ENCODE data around the gene SPRYD4.

SPRYD4 gene

DNA sequence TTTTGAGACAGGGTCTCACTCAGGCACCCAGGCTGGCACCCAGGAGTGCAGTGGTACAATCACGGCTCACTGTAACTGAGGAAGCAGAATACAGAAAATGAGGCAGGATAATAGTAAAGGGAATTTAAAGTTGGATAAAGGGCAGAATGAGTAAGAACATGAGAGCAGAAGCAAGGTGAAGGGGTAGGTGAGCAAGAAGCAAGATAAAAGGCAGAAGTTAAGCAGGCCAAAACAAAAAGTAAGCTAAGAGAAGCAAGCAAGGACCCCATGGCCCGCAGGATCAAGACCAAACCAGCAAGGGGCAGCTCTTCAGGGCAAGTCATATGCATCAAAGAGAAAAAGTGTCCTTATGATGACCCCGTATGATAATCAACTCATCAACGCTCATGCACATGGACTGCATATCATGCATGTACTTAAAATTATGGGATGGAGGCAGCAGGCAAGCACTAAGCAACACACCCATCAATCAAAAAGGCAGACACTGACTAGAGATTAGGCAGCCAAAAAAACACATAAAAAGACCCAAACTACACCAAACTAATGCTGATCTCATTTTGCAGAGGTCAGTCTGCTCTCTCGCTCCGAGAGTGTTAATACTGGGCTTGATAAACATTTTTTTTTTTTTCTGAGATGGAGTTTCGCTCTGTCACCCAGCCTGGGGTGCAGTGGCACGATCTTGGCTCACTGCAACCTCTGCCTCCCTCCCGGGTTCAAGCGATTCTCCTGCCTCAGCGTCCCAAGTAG, 30.8 kb upstream of the SPRYD4 start:
- TF ChIP-seq ZFX (IDR thresholded peaks at IDR 0.05; ENCODE audit: borderline replicate concordance) = no peak
- TF ChIP-seq, protein P1, sequence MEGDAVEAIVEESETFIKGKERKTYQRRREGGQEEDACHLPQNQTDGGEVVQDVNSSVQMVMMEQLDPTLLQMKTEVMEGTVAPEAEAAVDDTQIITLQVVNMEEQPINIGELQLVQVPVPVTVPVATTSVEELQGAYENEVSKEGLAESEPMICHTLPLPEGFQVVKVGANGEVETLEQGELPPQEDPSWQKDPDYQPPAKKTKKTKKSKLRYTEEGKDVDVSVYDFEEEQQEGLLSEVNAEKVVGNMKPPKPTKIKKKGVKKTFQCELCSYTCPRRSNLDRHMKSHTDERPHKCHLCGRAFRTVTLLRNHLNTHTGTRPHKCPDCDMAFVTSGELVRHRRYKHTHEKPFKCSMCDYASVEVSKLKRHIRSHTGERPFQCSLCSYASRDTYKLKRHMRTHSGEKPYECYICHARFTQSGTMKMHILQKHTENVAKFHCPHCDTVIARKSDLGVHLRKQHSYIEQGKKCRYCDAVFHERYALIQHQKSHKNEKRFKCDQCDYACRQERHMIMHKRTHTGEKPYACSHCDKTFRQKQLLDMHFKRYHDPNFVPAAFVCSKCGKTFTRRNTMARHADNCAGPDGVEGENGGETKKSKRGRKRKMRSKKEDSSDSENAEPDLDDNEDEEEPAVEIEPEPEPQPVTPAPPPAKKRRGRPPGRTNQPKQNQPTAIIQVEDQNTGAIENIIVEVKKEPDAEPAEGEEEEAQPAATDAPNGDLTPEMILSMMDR (IDR thresholded peaks at IDR 0.05) = no peak
- no peak overlapping the region for H3K27ac ChIP-seq

DNA sequence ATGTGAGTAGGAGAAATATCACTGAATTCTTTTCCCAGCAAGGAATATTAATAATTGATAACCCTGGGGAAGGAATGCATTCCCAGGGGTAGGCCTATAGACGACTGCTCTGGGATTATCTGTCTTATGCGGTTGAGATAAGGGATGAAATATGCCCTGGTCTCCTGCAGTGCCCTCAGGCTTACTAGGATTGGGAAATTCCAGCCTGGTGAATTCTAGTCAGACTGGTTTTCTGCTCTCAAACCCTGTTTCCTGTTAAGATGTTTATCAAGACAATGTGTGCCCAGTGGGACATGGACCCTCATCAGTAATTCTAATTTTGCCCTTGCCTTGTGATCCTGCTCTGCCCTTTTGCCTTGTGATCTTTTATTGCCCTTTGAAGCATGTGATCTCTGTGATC, 25.2 kb upstream of the SPRYD4 start:
- H3K27ac ChIP-seq = peak overlapping the region; percentile 33

DNA sequence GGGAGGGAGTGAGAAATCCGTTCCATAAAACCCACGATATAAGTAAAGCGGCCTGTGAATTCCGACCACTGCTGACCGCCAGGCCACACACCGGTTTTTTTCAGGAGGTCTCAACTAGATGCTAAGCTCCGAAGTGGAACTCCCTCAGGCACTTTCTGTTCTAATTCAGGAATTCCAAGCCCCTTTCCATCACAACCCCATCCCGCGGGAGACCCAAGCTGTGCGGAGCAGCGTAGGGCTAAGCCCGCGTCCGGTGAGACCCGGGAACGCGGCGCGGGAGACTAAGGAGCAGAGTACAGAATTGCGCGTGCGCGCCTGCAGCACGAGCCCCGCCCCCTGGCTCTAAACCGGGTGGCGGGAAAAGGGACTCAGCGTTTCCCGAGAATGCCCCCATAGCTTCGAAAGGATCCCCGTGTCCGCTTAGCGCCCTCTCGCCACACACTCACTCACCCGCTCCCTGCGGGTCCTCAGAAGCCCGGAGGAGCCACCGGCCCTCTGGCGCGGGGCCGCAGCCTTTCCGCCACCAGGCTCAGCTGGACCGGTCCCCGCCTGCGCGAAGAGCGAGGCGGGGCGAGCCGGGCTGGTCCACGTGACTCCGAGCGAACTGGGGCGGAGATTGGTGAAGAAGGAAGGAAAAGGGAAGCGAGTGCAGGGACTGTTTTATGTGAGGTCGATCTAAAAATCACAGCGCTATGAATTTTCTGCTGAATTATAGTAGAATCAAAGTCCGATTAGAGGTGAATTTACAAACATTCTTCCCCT, 19.3 kb upstream of the SPRYD4 start, which contains the start of gene TIMELESS:
TSS of gene TIMELESS (minus strand) at position 567 of the 762 bp plus-strand sequence. CDS start 15,256 bp downstream, outside the sequence.
- TF ChIP-seq, protein P1 (IDR thresholded peaks at IDR 0.05) = peak; percentile 20
- TF ChIP-seq ZFX (IDR thresholded peaks at IDR 0.05; ENCODE audit: borderline replicate concordance) = no peak
- H3K27ac ChIP-seq = peak within 1 kb of the TSS; percentile 90

DNA sequence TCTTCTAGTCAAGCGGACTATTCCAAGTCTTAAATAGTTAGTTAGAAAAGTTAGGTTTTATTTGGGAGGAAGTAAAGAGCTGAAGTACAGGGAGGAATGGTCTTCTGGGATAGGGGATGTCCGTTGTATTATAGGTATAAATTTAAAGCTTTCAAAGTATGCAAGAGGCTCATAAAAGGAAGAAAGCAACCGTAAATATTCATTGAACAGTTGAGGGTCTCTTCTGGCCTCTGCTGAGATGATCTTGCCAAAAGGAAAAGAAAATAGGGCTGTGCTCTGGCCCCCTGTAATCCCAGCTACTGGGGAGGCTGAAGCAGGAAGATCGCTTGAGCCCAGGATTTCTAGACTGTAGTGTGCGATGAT, 18.8 kb upstream of the SPRYD4 start:
- peak overlapping the region; percentile 90 for H3K27ac ChIP-seq
- TF ChIP-seq, protein P1 (IDR thresholded peaks at IDR 0.05) = no peak
- no peak for TF ChIP-seq ZFX (IDR thresholded peaks at IDR 0.05; ENCODE audit: borderline replicate concordance)

DNA sequence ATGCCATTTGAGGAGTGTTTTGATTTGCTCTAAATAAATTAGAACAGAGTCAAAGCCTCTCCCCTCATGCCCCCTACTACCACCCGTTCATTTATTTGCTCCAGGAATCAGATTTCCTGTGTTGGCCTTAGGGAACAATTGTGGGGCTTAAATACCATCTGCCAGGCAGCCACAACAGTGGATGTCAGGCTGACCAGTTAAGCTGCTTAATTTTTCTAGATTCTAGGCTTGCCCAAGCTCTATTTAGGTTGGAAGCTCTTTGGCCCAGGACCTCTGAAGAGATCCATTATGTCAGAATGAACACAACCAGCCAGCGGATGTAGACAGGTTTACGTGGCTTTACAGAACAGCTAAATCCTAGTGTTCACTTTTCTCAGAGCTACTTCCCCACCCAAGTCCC, 18.1 kb upstream of the SPRYD4 start:
- TF ChIP-seq, protein P1 (IDR thresholded peaks at IDR 0.05) = no peak
- no peak for TF ChIP-seq ZFX (IDR thresholded peaks at IDR 0.05; ENCODE audit: borderline replicate concordance)
- H3K27ac ChIP-seq = no peak overlapping the region

DNA sequence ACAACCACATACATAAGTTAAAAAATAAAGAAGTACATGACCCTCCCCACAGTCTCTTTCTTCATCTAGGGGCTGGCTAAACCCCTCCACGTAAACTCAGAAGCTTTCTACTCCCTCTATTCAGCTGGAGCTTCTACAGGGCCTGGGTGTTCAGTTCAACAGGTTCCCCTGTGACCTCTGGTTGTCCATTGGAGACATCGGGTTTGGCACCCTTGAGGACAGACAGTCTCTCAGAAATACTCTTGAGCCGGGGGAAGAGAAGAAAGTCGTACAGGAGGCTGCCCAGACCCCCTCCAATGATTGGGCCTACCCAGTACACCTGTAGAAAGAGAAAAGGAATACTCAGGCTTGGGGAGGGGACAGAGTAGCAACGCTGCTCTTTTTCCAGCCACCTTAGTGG, 17.2 kb upstream of the SPRYD4 start:
- H3K27ac ChIP-seq = no peak overlapping the region
- no peak for TF ChIP-seq ZFX (IDR thresholded peaks at IDR 0.05; ENCODE audit: borderline replicate concordance)
- TF ChIP-seq, protein P1 (IDR thresholded peaks at IDR 0.05) = no peak

DNA sequence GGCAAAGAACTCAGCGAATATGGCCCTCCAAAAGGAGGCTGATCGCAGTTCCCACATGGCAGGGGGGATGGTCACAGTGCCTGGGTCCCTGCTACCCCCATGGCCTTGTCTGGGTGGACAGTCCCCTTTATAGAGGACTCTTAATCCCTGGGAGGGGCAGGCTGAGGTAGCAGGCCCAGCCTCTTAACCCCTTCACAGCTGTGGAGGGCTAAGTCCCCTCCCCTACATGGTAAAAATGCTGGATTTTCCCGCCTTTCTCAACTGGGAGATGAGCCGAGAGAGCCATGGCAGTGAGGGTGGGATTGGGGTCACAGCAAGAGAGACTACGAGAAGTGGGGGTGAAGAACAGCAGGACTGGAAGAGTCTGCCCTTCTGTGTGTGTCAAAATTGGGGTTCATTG, 13.8 kb upstream of the SPRYD4 start, which contains the start of gene MIP:
TSS of gene MIP (minus strand) at position 101 of the 400 bp plus-strand sequence. CDS start at position 57, 44 bp downstream.
- no peak for TF ChIP-seq ZFX (IDR thresholded peaks at IDR 0.05; ENCODE audit: borderline replicate concordance)
- TF ChIP-seq, protein P1 (IDR thresholded peaks at IDR 0.05) = no peak
- no peak within 1 kb of the TSS for H3K27ac ChIP-seq
